ENCODE data around the gene SLC7A11.

The SLC7A11 gene

GRCh38 chr4:138242076-138242833, at the start of gene SLC7A11:
SLC7A11 (minus strand) TSS chr4:138242349; CDS start chr4:138242069, 280 bp downstream.
- peak; percentile 99 for DNase-seq (ENCODE audit: low read depth)
- TF ChIP-seq, protein P1, sequence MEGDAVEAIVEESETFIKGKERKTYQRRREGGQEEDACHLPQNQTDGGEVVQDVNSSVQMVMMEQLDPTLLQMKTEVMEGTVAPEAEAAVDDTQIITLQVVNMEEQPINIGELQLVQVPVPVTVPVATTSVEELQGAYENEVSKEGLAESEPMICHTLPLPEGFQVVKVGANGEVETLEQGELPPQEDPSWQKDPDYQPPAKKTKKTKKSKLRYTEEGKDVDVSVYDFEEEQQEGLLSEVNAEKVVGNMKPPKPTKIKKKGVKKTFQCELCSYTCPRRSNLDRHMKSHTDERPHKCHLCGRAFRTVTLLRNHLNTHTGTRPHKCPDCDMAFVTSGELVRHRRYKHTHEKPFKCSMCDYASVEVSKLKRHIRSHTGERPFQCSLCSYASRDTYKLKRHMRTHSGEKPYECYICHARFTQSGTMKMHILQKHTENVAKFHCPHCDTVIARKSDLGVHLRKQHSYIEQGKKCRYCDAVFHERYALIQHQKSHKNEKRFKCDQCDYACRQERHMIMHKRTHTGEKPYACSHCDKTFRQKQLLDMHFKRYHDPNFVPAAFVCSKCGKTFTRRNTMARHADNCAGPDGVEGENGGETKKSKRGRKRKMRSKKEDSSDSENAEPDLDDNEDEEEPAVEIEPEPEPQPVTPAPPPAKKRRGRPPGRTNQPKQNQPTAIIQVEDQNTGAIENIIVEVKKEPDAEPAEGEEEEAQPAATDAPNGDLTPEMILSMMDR (IDR thresholded peaks at IDR 0.05; ENCODE audit: insufficient read depth, low read depth, low read length, missing control alignments): peak; percentile 16
- H3K4me3 ChIP-seq (ENCODE audit: low read length): peak within 1 kb of the TSS; percentile 63

DNA sequence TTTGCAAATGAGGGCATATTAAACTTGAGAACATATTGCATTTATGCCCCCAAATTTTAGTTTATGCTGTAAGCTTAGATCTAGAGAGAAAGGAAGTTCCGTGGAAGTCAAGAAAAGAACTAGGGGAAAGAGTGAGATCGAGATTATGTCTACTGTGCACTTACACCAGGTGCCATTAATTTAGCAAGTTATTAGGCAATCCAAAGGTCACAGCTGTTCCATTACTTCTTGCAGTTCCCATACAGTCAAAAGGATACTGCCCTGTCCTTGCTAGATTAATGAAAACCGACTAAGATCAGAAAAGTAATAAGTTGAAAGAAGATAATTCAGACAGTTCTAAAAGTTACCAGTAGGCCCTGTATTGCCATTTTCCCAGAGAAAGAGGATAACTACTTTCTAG, 49.3 kb upstream of the SLC7A11 start:
- DNase-seq (ENCODE audit: low read depth): no peak
- H3K4me3 ChIP-seq (ENCODE audit: low read length): no peak overlapping the region
- TF ChIP-seq, protein P1 (IDR thresholded peaks at IDR 0.05; ENCODE audit: insufficient read depth, low read depth, low read length, missing control alignments): no peak

GRCh38 chr4:138290805-138291204, 48.7 kb upstream of the SLC7A11 start:
- no peak overlapping the region for H3K4me3 ChIP-seq (ENCODE audit: low read length)
- TF ChIP-seq, protein P1 (IDR thresholded peaks at IDR 0.05; ENCODE audit: insufficient read depth, low read depth, low read length, missing control alignments): no peak
- no peak for DNase-seq (ENCODE audit: low read depth)

DNA sequence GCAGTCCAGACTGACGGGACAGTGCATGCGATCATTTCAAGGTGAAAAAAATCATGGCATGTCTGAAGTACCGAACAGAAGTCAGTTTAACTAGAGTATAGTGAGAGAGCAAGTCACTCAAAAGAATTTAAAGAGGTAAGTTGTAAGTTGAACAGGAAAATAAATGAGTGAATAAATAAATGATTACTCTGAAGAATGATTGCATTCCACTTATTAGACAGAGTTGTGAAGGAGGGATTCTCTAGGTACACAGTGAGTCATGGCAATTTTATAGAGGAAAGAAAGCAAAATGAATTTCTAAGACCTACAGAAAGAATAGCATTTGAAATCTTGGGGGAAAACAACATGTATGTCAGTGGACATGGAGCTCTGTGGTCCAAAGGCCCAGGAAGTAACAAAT, 37.1 kb upstream of the SLC7A11 start:
- TF ChIP-seq, protein P1 (IDR thresholded peaks at IDR 0.05; ENCODE audit: insufficient read depth, low read depth, low read length, missing control alignments): no peak
- H3K4me3 ChIP-seq (ENCODE audit: low read length): no peak overlapping the region
- DNase-seq (ENCODE audit: low read depth): no peak

- no peak for DNase-seq (ENCODE audit: low read depth)
- H3K4me3 ChIP-seq (ENCODE audit: low read length): no peak overlapping the region
- TF ChIP-seq, protein P1 (IDR thresholded peaks at IDR 0.05; ENCODE audit: insufficient read depth, low read depth, low read length, missing control alignments): no peak
Measured at GRCh38 chr4:138277133-138277532, 35.0 kb upstream of the SLC7A11 start.

DNA sequence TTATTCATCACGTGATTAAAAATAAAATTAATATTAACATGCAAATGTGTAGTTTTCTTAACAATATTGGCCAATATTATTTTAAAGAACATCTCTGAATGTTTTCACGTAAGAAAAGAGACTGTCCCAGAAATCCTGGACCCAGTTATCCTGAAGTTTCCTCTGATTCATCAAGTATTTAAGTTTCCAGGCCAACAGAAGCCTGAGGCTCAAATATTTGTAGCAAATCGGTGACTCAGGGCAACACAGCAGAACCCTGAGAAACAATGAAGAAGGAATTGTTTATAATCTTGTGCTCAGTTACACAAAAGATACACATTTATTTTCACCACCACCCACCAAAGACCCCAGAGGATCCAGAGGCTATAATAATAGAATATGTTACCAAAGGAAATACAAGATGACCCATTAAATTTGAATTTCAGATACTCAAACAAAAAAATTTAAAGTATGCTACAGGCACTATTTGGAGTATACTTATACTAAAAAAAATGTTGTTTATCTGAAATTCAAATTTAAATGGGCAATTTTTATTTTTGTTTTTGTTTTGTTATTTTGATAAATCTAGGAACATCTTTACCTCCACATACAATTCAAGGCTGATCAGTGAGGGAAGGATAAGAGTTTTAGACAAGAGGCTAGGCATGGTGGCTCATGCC, 33.9 kb upstream of the SLC7A11 start:
- TF ChIP-seq, protein P1 (IDR thresholded peaks at IDR 0.05; ENCODE audit: insufficient read depth, low read depth, low read length, missing control alignments): no peak
- no peak overlapping the region for H3K4me3 ChIP-seq (ENCODE audit: low read length)
- peak; percentile 89 for DNase-seq (ENCODE audit: low read depth)

Data from epithelial cell of esophagus (primary cell).